Endothelial cell of umbilical vein (primary cell): ENCODE results near the gene CRK. TPM values are rescaled to one million over a fixed set of nuclear protein-coding genes. Genes with fewer than 3 reads are reported as not detected.
A peak's percentile ranks its signal among the peaks of the same experiment; 100 is the strongest.

Experiments used
- BruUV-seq: library from RNA; stranded (reverse); fragments of 400-500 nt; replicated peaks from 2 replicates; lab custom pipeline; 2021; lab: Mats Ljungman, UMichigan
- CTCF ChIA-PET: fragments of 300-600, 350-600 bp; sonication (Branson Sonifier 250); formaldehyde crosslinking; loops from one replicate; lab custom pipeline; 2021; ENCODE audit warnings: antibody characterized with exemption, inconsistent platforms; lab: Charles Lee
- POLR2A ChIA-PET: fragments of 300-600, 350-600 bp; sonication (Branson Sonifier 250); formaldehyde crosslinking; loops from one replicate; lab custom pipeline; 2021; ENCODE audit warnings: antibody characterized with exemption, inconsistent platforms; lab: Charles Lee
- DNase-seq: peaks from one replicate; pipeline ENCODE4 v3.0.0-alpha.2; 2011; ENCODE audit warnings: low read depth, low spot score
- FAIRE-seq: peaks from 2 replicates; lab custom pipeline; 2011; peaks lifted over from hg19 to GRCh38; lab: Jason Lieb, UNC
- H2AFZ ChIP-seq: 2 replicates; pipeline ENCODE4 v1.6.0; 2012; ENCODE audit warnings: low read depth, low read length, control low read depth, inconsistent platforms
- H3K27ac ChIP-seq: 2 replicates; pipeline ENCODE4 v1.5.1; 2011; ENCODE audit warnings: low read depth, mild to moderate bottlenecking, control low read depth, low read length, moderate library complexity; ENCODE audit not compliant: insufficient read depth
- H3K27me3 ChIP-seq, 2 experiments: 2 replicates each; pipeline versions ENCODE4 v1.6.0 to v1.6.1; 2011; ENCODE audit warnings: low read length in 2 of 2, mixed read lengths in 1 of 2; ENCODE audit not compliant: control insufficient read depth in 2 of 2, insufficient read depth in 2 of 2
- H3K36me3 ChIP-seq, 2 experiments: 2 replicates in 1 of 2; 3 replicates in 1 of 2; pipeline ENCODE4 v1.5.1; 2011; ENCODE audit warnings: low read length in 2 of 2, mild to moderate bottlenecking in 1 of 2, moderate library complexity in 1 of 2; ENCODE audit not compliant: control insufficient read depth in 2 of 2, insufficient read depth in 2 of 2; ENCODE audit errors: extremely low read depth in 1 of 2
- H3K4me1 ChIP-seq: 3 replicates; pipeline ENCODE4 v1.5.1; 2011; ENCODE audit warnings: mild to moderate bottlenecking, low read length; ENCODE audit not compliant: control insufficient read depth, insufficient read depth; ENCODE audit errors: extremely low read depth
- H3K4me2 ChIP-seq: 2 replicates; pipeline ENCODE4 v1.6.1; 2011; ENCODE audit warnings: low read length, control low read depth, mixed read lengths; ENCODE audit not compliant: insufficient read depth
- H3K4me3 ChIP-seq, 3 experiments: fragments of 200-600 bp in 1 of 3; sonication (generic), shearing (Covaris generic) in 1 of 3; replicated peaks in 1 of 3; 2 replicates each; pipeline ENCODE4 v1.5.1; 2011 to 2016; ENCODE audit warnings: control low read depth in 3 of 3, low read length in 3 of 3, mild to moderate bottlenecking in 2 of 3, inconsistent platforms in 1 of 3, low read depth in 1 of 3, moderate library complexity in 1 of 3; ENCODE audit not compliant: insufficient read depth in 1 of 3
- H3K79me2 ChIP-seq: 2 replicates; pipeline ENCODE4 v1.6.0; 2012; ENCODE audit warnings: low read length, inconsistent platforms; ENCODE audit not compliant: control insufficient read depth, insufficient read depth
- H3K9ac ChIP-seq: replicated peaks from 2 replicates; pipeline ENCODE3; 2011; ENCODE audit warnings: low read length, control low read depth; ENCODE audit not compliant: insufficient read depth; ENCODE audit errors: extremely low read depth
- H3K9me1 ChIP-seq: replicated peaks from 3 replicates; pipeline ENCODE4 v1.6.0; 2011; ENCODE audit warnings: mild to moderate bottlenecking, low read length; ENCODE audit not compliant: control insufficient read depth, insufficient read depth; ENCODE audit errors: extremely low read depth
- H3K9me3 ChIP-seq: replicated peaks from 2 replicates; pipeline ENCODE4 v1.5.1; 2012; ENCODE audit warnings: low read length, inconsistent platforms; ENCODE audit not compliant: control insufficient read depth, insufficient read depth
- H4K20me1 ChIP-seq: replicated peaks from 2 replicates; pipeline ENCODE3; 2011; ENCODE audit warnings: mild to moderate bottlenecking, low read length; ENCODE audit not compliant: control insufficient read depth, insufficient read depth; ENCODE audit errors: extremely low read depth
- EZH2 ChIP-seq: IDR thresholded peaks from 2 replicates; pipeline ENCODE4 v1.6.1; 2012; ENCODE audit warnings: borderline replicate concordance, low read depth, mild to moderate bottlenecking, moderate library complexity, low read length, inconsistent platforms; ENCODE audit not compliant: severe bottlenecking
- FOS ChIP-seq: IDR thresholded peaks from 2 replicates; pipeline ENCODE4 v1.6.1; 2011; ENCODE audit warnings: mild to moderate bottlenecking, low read length, moderate library complexity, borderline replicate concordance; ENCODE audit not compliant: insufficient read depth
- GATA2 ChIP-seq: IDR thresholded peaks from 2 replicates; pipeline ENCODE4 v1.7.0; 2011; ENCODE audit warnings: low read depth, mild to moderate bottlenecking, moderate library complexity, mixed read lengths, low read length; ENCODE audit not compliant: insufficient read length, insufficient read depth
- POLR2A ChIP-seq: IDR thresholded peaks from 2 replicates; pipeline ENCODE4 v1.6.1; 2012; ENCODE audit warnings: low read depth, mild to moderate bottlenecking, control low read depth, low read length
- POLR2AphosphoS5 ChIP-seq: IDR thresholded peaks from 2 replicates; pipeline ENCODE4 v1.6.1; 2012; ENCODE audit warnings: low read depth, mild to moderate bottlenecking, control low read depth, low read length, moderate library complexity; ENCODE audit not compliant: insufficient read depth
- dilution Hi-C: fragments of 300-500 bp; cut with MboI; formaldehyde crosslinking; loops from one replicate; pipeline ENCODE4 v1.15.0; 2019; ENCODE audit warnings: low sequenced_read_pairs; ENCODE audit not compliant: extremely low pct_ligation_motif_present
- intact Hi-C: fragments of 100-400 bp; cut with micrococcal nuclease; formaldehyde crosslinking; loops from one replicate; pipeline ENCODE4 v1.10.0; 2022
- polyA plus RNA-seq, 4 experiments: library from polyadenylated mRNA; depleted of rRNA in 3 of 4; stranded (reverse) in 3 of 4; unstranded in 1 of 4; fragments of >200 nt; gene quantifications; 2 replicates each; pipeline versions ENCODE4 v1.2.1 to v1.2.3, GENCODE V29; 2011 to 2012; ENCODE audit warnings: missing spikeins in 1 of 4
- total RNA-seq: library from RNA; stranded (reverse); gene quantifications from 2 replicates; pipeline ENCODE4 v1.2.3, GENCODE V29; 2021

CRK gene
- total and polyA plus RNA-seq, 2 donors (not counting 3 experiments of a cell fraction or from before 2014, with no cell fraction given), result 52.8 to 67.2 TPM

- Histone ChIP-seq H2AFZ (peak overlapping the region; percentile 41), H3K9me1 (no peaks in the 10 kb centered on the region), H4K20me1 (no peaks in the 10 kb centered on the region), H3K79me2 (peaks cover 29% of the 10 kb centered on the region), H3K4me3 (peak overlapping the region; percentile 54 to 61 (median 57)), H3K4me2 (peak overlapping the region; percentile 72), H3K36me3 (peaks cover 3 to 8% of the 10 kb centered on the region in 2 experiments), H3K27me3 (no peaks in the 10 kb centered on the region), H3K4me1 (peaks cover 42% of the 10 kb centered on the region), H3K9me3 (no peaks in the 10 kb centered on the region), H3K27ac (peak overlapping the region; percentile 64), H3K9ac (peak overlapping the region; percentile 80)
- TF ChIP-seq FOS (no peak), POLR2A (peak; percentile 42), GATA2 (no peak), POLR2AphosphoS5 (peak; percentile 43)
- DNase-seq (no peak), FAIRE-seq (no peak)
- BruUV-seq, result TSS peak; percentile 26
- intact Hi-C loops, result no loop called here
- POLR2A ChIA-PET, result interaction anchor here (0.8 to 1.0 kb wide), 2 partner anchors 20 to 25 kb away, joined by 3 to 4 read pairs; partner anchors contain the start of gene INPP5K
- dilution Hi-C loops, result no loop called here
- CTCF ChIA-PET, result interaction anchor here (1.1 to 4.6 kb wide), 8 partner anchors 18 to 129 kb away, joined by 3 to 36 read pairs (median 8); partner anchors contain the start of gene INPP5K
Measured at GRCh38 chr17:1491443-1492248, 35.6 kb upstream of the CRK start.

GRCh38 chr17:1490643-1491442 lies 34.8 kb upstream of the CRK start:
- dilution Hi-C loops, result no loop called here
- Histone ChIP-seq H3K4me3 (peak overlapping the region; percentile 1 to 54 (median 12)), H3K4me2 (peak overlapping the region; percentile 20), H3K27me3 (no peaks in the 10 kb centered on the region), H3K4me1 (peaks cover 42% of the 10 kb centered on the region), H3K9ac (peak overlapping the region; percentile 27), H3K9me1 (no peaks in the 10 kb centered on the region), H3K27ac (peak overlapping the region; percentile 4), H4K20me1 (no peaks in the 10 kb centered on the region), H3K79me2 (peaks cover 29% of the 10 kb centered on the region), H3K36me3 (peaks cover 1 to 2% of the 10 kb centered on the region in 2 experiments), H3K9me3 (no peaks in the 10 kb centered on the region), H2AFZ (no peak overlapping the region)
- no TSS peak for BruUV-seq
- POLR2A ChIA-PET, result interaction anchor here (0.8 kb wide), 1 partner anchor 26 kb away, joined by 3 read pairs; the partner anchor contains the start of gene INPP5K
- intact Hi-C loops, result no loop called here
- FAIRE-seq (peak; percentile 70), DNase-seq (peak; percentile 59)
- TF ChIP-seq GATA2, result peak; percentile 42
- peak; percentile 51 for TF ChIP-seq POLR2A
- no peak for TF ChIP-seq EZH2
- TF ChIP-seq FOS, result no peak
- CTCF ChIA-PET, result interaction anchor here (0.9 to 4.6 kb wide), 2 partner anchors 21 to 25 kb away, joined by 3 to 36 read pairs; partner anchors contain the start of gene INPP5K
